HG02870 (cell line): ENCODE data around the gene ARAP1.

ENCODE experiments used
- ATAC-seq: cut with Tn5 transposase; IDR thresholded peaks from one replicate; pipeline ENCODE4 v1.9.1; 2021; ENCODE audit warnings: mild to moderate bottlenecking, moderate library complexity; ENCODE audit not compliant: unreplicated experiment

Gene ARAP1

GRCh38 chr11:72725724-72726028, 26.5 kb downstream of the ARAP1 start:
- ATAC-seq: no peak

- no peak for ATAC-seq
Measured at GRCh38 chr11:72724851-72725723, 27.1 kb downstream of the ARAP1 start.

- no peak for ATAC-seq
Measured at GRCh38 chr11:72724021-72724551, 28.1 kb downstream of the ARAP1 start.

GRCh38 chr11:72723508-72723907, 28.7 kb downstream of the ARAP1 start:
- ATAC-seq: no peak

- ATAC-seq: peak; percentile 73
Measured at GRCh38 chr11:72722050-72722748, 30.0 kb downstream of the ARAP1 start.

GRCh38 chr11:72721689-72722049, 30.5 kb downstream of the ARAP1 start:
- no peak for ATAC-seq

GRCh38 chr11:72721276-72721675, 30.9 kb downstream of the ARAP1 start:
- ATAC-seq: no peak

GRCh38 chr11:72720784-72721183, 31.4 kb downstream of the ARAP1 start:
- ATAC-seq: no peak

GRCh38 chr11:72720047-72720446, 32.2 kb downstream of the ARAP1 start:
- ATAC-seq: no peak

- ATAC-seq: no peak
Measured at GRCh38 chr11:72719551-72719950, 32.7 kb downstream of the ARAP1 start.

- ATAC-seq: no peak
Measured at GRCh38 chr11:72719144-72719543, 33.1 kb downstream of the ARAP1 start.

- no peak for ATAC-seq
Measured at GRCh38 chr11:72718101-72718501, 34.1 kb downstream of the ARAP1 start.

GRCh38 chr11:72716788-72717435, 35.3 kb downstream of the ARAP1 start:
- no peak for ATAC-seq

GRCh38 chr11:72716290-72716689, 35.9 kb downstream of the ARAP1 start:
- ATAC-seq: no peak

GRCh38 chr11:72712841-72713240, 39.4 kb downstream of the ARAP1 start:
- no peak for ATAC-seq

- no peak for ATAC-seq
Measured at GRCh38 chr11:72712168-72712751, 39.9 kb downstream of the ARAP1 start.

GRCh38 chr11:72711141-72711540, 41.1 kb downstream of the ARAP1 start:
- ATAC-seq: no peak

- no peak for ATAC-seq
Measured at GRCh38 chr11:72710278-72710677, 41.9 kb downstream of the ARAP1 start.

- no peak for ATAC-seq
Measured at GRCh38 chr11:72709478-72710238, 42.5 kb downstream of the ARAP1 start.

GRCh38 chr11:72707032-72707431, 45.2 kb downstream of the ARAP1 start:
- no peak for ATAC-seq

GRCh38 chr11:72706579-72706978, 45.6 kb downstream of the ARAP1 start:
- ATAC-seq: no peak
